GM10847 (cell line): Measurements from ENCODE around the gene DST.

ENCODE experiments used
- POLR2A ChIP-seq: IDR thresholded peaks from 2 replicates; pipeline ENCODE4 v1.6.1; 2011; ENCODE audit not compliant: insufficient read length; ENCODE audit errors: extremely low read depth

DST gene

GRCh38 chr6:56605435-56605834, 37.3 kb downstream of the DST start:
- no peak for TF ChIP-seq POLR2A

- no peak for TF ChIP-seq POLR2A
Observed at GRCh38 chr6:56604186-56604585, 38.5 kb downstream of the DST start.

DNA sequence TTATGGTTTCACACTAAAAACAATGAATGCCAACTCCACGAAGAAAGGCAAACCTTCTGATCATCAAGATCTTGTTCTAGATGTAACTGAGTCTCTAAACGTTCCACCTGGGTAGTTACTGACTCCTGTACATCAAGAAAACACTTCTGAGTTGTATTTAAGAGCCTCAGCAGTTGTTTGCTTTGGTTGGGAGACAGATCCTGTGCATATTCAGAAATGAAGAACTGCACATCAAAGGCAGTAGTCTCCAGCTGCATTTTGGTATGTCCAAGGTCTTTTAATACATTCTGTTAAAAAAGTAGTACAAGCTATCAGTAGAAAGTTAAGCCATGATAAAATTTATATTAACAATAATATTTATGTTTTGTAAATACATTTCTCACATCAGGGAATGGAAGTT, 41.3 kb downstream of the DST start:
- no peak for TF ChIP-seq POLR2A

DNA sequence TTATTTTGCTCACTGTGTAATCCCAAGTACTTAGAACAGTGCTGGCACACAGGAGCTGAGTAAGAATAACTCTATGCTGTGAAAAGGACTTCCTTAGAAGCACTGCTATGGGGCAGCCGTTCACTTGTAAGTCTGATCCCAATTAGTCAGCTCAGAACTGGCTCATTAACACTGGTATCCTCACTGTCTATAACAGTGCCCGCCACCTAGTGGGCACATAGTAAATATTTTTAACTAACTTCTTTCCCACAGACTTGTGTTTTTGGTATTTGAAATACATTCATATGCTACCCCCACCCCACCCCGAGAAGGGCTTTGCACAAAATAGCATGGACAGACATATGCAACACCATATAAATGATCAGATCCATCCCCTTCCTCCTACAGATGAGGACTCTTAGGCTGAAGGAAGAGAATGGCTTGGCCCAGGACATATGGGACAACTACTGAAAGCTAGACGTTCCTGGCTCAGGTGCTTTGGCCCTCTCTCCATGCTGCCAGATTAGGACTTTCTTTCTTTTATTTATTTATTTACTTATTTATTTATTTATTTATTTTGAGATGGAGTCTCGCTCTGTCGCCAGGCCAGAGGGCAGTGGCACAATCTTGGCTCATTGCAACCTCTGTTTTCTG, 47.1 kb downstream of the DST start:
- TF ChIP-seq POLR2A = no peak

DNA sequence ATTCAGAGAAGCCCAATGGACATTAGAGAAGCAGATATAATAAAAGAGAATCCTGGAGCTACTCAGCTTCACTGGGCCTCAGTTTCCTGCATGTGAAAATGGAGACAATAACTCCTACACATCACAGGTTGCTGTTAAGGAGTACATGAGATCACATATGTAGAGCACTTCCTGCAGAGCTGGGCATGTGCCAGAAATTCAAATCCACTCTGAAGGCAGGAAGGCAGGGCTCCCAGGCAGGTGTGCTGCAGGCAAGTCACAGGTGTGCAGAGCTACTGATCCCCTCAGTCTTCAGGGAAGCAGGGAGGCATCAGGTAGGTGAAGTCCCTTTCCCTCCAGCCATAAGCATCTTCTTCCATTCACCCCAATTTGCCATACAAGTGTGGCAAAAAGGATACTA, 48.0 kb downstream of the DST start:
- no peak for TF ChIP-seq POLR2A

DNA sequence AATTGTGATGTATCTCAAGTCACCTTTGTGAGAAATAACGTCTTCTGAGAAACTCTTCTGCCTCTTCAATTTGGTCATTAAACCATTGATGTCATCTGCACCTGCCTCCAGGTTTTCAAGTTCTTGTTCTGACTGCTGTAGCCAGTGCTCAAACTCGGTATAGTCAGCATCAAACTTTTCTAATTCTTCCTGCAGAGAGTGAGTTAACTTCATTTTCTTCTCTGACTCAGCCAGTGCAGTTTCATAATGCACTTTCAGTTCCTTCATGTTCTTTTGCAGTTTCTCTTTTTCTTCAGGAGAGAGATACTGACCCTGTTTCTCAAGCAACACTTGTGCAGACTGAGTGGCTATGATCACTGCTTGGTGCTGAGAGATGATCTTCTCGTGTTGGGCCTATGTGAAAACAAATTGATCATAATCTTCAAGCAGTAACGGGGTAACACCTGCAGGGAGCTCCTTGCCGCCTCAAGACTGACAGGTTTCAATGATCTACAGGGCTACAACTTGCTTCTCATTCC, 48.8 kb downstream of the DST start:
- TF ChIP-seq POLR2A = no peak

- TF ChIP-seq POLR2A = no peak
Observed at GRCh38 chr6:56582236-56582635, 60.5 kb downstream of the DST start.

GRCh38 chr6:56581296-56581925, 61.3 kb downstream of the DST start:
- no peak for TF ChIP-seq POLR2A

- TF ChIP-seq POLR2A = no peak
Observed at GRCh38 chr6:56580271-56580670, 62.4 kb downstream of the DST start.

DNA sequence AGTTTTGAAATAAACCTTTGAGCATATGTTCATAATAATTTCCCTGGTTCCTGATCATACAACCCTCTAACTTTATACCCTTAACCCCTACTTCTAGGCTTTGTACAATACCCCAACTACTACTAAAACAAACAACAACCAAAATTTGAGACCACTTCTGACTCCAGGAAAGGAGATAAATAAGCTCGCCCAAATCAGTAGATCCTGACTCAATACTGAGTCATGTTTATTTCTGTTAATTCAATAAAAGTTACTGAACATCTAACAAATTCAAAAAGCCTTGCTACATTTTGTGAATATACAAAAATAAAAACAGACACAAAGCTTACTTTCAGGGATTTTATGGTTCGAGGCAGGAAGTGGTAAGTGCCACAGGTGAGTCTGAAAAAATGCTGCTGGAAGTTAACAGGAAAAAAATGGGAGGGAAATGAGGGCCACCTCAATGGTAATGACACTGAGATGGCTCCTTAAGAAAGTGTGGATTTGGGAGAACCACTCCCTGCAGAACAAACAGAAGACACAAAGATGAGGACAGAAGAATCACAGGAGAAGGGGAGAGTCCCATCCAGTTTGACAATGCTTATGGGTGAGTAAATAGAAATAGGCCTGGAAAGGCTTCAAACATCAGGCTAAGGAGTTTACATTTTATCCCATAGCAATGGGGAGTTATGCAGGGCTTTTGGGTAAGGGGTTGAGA, 63.4 kb downstream of the DST start:
- TF ChIP-seq POLR2A = no peak

GRCh38 chr6:56575736-56576135, 67.0 kb downstream of the DST start:
- TF ChIP-seq POLR2A = no peak

GRCh38 chr6:56574292-56574691, 68.4 kb downstream of the DST start:
- no peak for TF ChIP-seq POLR2A

- no peak for TF ChIP-seq POLR2A
Observed at GRCh38 chr6:56573624-56574023, 69.1 kb downstream of the DST start.

GRCh38 chr6:56572788-56573471, 69.8 kb downstream of the DST start:
- TF ChIP-seq POLR2A = no peak

DNA sequence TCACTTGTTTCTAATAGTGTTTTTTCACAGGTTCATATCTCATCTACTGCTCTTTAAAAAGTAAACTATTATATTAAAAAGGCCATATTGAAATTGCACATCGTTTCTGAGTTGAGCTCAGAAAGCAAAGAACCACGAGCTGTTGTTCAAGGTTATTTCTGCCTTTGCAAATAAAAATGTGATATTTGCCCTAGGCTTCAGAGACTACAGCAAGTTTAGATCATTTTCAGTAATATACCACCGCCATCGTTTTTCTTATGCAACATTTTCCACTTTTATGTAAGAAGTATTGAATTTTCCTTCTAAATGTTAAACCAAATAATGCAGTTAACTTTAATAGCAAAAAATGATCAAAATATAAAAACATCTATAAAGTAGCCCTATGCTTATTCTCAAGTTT, 71.1 kb downstream of the DST start:
- no peak for TF ChIP-seq POLR2A
